ENCODE data around the gene GMIP.
"Not testable (repeated sequence)": the region's sequence is repeated elsewhere in the genome, so short reads cannot be mapped to it uniquely, and the experiment has no call there.

GMIP gene
- long read RNA-seq, donor 1: 0 reads
- long read RNA-seq, donor 2, partial matches to known transcripts: 0 of 2 reads
- long read RNA-seq, donor 2, other reads (novel, unspliced or antisense): 0 of 2 reads
- long read RNA-seq, donor 3: 0 reads
- long read RNA-seq, donor 4: 0 reads
- long read RNA-seq, donor 5, partial matches to known transcripts: 0 of 1 reads
- long read RNA-seq, donor 5, other reads (novel, unspliced or antisense): 0 of 1 reads
- long read RNA-seq, donor 6: 0 reads
- long read RNA-seq, donor 7: 0 reads
- long read RNA-seq, donor 8: 0 reads

- peak; percentile 84 for DNase-seq
These were observed at the start of gene GMIP for GRCh38 chr19:19643158-19644053. Gene GMIP (minus strand): TSS chr19:19643657. CDS start chr19:19643529, 128 bp downstream.

GRCh38 chr19:19691683-19692082, 48.2 kb upstream of the GMIP start:
- no peak for DNase-seq

GRCh38 chr19:19689023-19689422, 45.6 kb upstream of the GMIP start:
- not testable (repeated sequence) for DNase-seq

GRCh38 chr19:19687090-19687489, 43.6 kb upstream of the GMIP start:
- no peak for DNase-seq

- no peak for DNase-seq
These were observed 43.1 kb upstream of the GMIP start for GRCh38 chr19:19686580-19686979.

GRCh38 chr19:19686119-19686518, 42.7 kb upstream of the GMIP start:
- DNase-seq: not testable (repeated sequence)

- no peak for DNase-seq
These were observed 36.0 kb upstream of the GMIP start for GRCh38 chr19:19679176-19680073.

GRCh38 chr19:19677579-19677978, 34.1 kb upstream of the GMIP start:
- DNase-seq: no peak

GRCh38 chr19:19674315-19674714, 30.9 kb upstream of the GMIP start:
- no peak for DNase-seq

- DNase-seq: no peak
These were observed 29.4 kb upstream of the GMIP start for GRCh38 chr19:19672816-19673215.

GRCh38 chr19:19670070-19670551, 26.7 kb upstream of the GMIP start:
- no peak for DNase-seq

GRCh38 chr19:19668230-19669012, 25.0 kb upstream of the GMIP start, which contains the start of gene ZNF101:
Gene ZNF101 (plus strand): TSS chr19:19668839. CDS start chr19:19668964, 125 bp downstream.
- peak; percentile 91 for DNase-seq

- not testable (repeated sequence) for DNase-seq
These were observed 22.0 kb upstream of the GMIP start for GRCh38 chr19:19665420-19665948.

- peak; percentile 98 for DNase-seq
These were observed 20.0 kb upstream of the GMIP start, which contains the start of gene ATP13A1 for GRCh38 chr19:19663256-19664120. Gene ATP13A1 (minus strand): TSS chr19:19663676. CDS start chr19:19663666, 10 bp downstream.

GRCh38 chr19:19662871-19663255, 19.4 kb upstream of the GMIP start:
- DNase-seq: no peak

GRCh38 chr19:19662344-19662743, 18.9 kb upstream of the GMIP start:
- DNase-seq: no peak

GRCh38 chr19:19661675-19662251, 18.3 kb upstream of the GMIP start:
- no peak for DNase-seq

GRCh38 chr19:19661141-19661674, 17.8 kb upstream of the GMIP start:
- DNase-seq: no peak

GRCh38 chr19:19659646-19660245, 16.3 kb upstream of the GMIP start:
- no peak for DNase-seq
